ENCODE data around the gene BICRA. TPM values are rescaled to one million over a fixed set of nuclear protein-coding genes. Genes with fewer than 3 reads are reported as not detected.

The BICRA gene
- total and polyA plus RNA-seq, 2 of the 4 experiments (the other 2 are of a cell fraction), result 1.8 to 3.5 TPM

DNA sequence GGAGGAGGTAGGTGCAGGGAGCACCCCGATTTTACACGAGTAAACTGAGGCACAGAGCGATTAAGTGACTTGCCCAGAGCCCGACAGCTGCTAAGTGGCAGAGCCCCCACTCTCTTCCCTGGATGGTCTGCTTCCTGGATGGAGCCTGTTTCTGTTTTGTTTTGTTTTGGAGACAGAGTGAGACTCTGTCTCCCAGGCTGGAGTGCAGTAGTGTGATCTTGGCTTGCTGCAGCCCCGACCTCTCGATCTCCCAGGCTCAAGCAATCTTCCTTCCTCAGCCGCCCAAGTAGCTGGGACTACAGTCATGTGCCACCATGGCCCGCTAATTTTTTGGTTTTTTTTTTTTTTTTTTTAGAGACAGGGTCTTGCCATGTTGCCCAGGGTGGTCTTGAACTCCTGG is 17.3 kb downstream of the BICRA start:
- in situ Hi-C loops (cut with MboI; ENCODE audit: low sequenced_read_pairs) (no loop called here), intact Hi-C loops (cut with micrococcal nuclease) (no loop called here)

More for the DNA sequence above, 17.3 kb downstream of the BICRA start:
- TF ChIP-seq NFE2L2 (IDR thresholded peaks at IDR 0.05; ENCODE audit: low read depth, low read length), result no peak
- no peak for TF ChIP-seq RAD21 (IDR thresholded peaks at IDR 0.05; ENCODE audit: low read length)
- no peak for TF ChIP-seq BHLHE40 (IDR thresholded peaks at IDR 0.05; ENCODE audit: low read depth, low read length)
- no peak for TF ChIP-seq RFX5 (IDR thresholded peaks at IDR 0.05; ENCODE audit: low read depth, low read length)
- TF ChIP-seq CEBPB (IDR thresholded peaks at IDR 0.05; ENCODE audit: low read depth, low read length), result no peak
- TF ChIP-seq RCOR1 (IDR thresholded peaks at IDR 0.05; ENCODE audit: insufficient replicate concordance, low read length), result no peak
- no peak for TF ChIP-seq POLR2A (IDR thresholded peaks at IDR 0.05; ENCODE audit: low read depth, low read length)
- TF ChIP-seq MAFK (IDR thresholded peaks at IDR 0.05; ENCODE audit: low read depth, low read length), result no peak
- TF ChIP-seq MXI1 (IDR thresholded peaks at IDR 0.05; ENCODE audit: borderline replicate concordance, low read depth, low read length), result no peak
- no peak for TF ChIP-seq CHD1 (IDR thresholded peaks at IDR 0.05; ENCODE audit: low read depth, low read length)
- no peak overlapping the region for H2BK120ac ChIP-seq (ENCODE audit: low read depth, low read length)
- no peak overlapping the region for H4K91ac ChIP-seq (ENCODE audit: insufficient read depth, low read depth, low read length)
- peaks cover 5% of the 10 kb centered on the region for H3K36me3 ChIP-seq (ENCODE audit: control insufficient read depth, insufficient read depth, low read length)
- H2BK15ac ChIP-seq (ENCODE audit: low read depth, low read length), result no peak overlapping the region
- no peak overlapping the region for H4K5ac ChIP-seq (ENCODE audit: low read depth, low read length)
- H3K9me1 ChIP-seq (ENCODE audit: insufficient read depth, low read length), result peaks cover 23% of the 10 kb centered on the region
- no peak overlapping the region for H3K4me2 ChIP-seq (ENCODE audit: low read depth, low read length)
- no peak overlapping the region for H2BK5ac ChIP-seq (ENCODE audit: low read depth, low read length, poor library complexity, severe bottlenecking)
- no peak overlapping the region for H3K4ac ChIP-seq (ENCODE audit: low read depth, low read length)
- H3K79me1 ChIP-seq (ENCODE audit: low read depth in 1 of 2, low read length in 2 of 2), result peaks cover 22 to 71% of the 10 kb centered on the region in 2 experiments
- no peak overlapping the region for H2AK9ac ChIP-seq (replicated peaks; ENCODE audit: low read depth, low read length, poor library complexity)
- no peaks in the 10 kb centered on the region for H3K27me3 ChIP-seq (ENCODE audit: control insufficient read depth, insufficient read depth, low read length)
- 77% methylated on average over 3 of the region's 8 CpGs; no CpG with 5 or more reads in 1 of the 2 experiments for WGBS, 2 experiments (ENCODE audit: extremely low coverage in 2 of 2, insufficient read length in 1 of 2)
- H2AFZ ChIP-seq (replicated peaks; ENCODE audit: low read length, poor library complexity), result no peak overlapping the region
- no peak overlapping the region for H2AK5ac ChIP-seq (ENCODE audit: low read depth, low read length)
- dilution Hi-C loops (cut with HindIII; ENCODE audit: low sequenced_read_pairs, unreplicated experiment), result no loop called here
- no peak overlapping the region for H3K27ac ChIP-seq (ENCODE audit: insufficient read depth, low read length)
- peaks cover 69% of the 10 kb centered on the region for H4K20me1 ChIP-seq (ENCODE audit: insufficient read depth, low read length)
- no peak overlapping the region for H3K23ac ChIP-seq (ENCODE audit: low read depth, low read length)
- H3K14ac ChIP-seq (replicated peaks; ENCODE audit: low read depth, low read length), result no peak overlapping the region
- H3K4me1 ChIP-seq (ENCODE audit: control insufficient read depth, insufficient read depth, low read length), result peaks cover 6% of the 10 kb centered on the region; the same call in 1 of the 2 replicates
- no peak overlapping the region for H3K56ac ChIP-seq (ENCODE audit: extremely low read depth, insufficient read depth, low read length)
- DNase-seq (no peak), ATAC-seq (ENCODE audit: low read depth) (no peak)
- H3K4me3 ChIP-seq (ENCODE audit: insufficient read depth, low read depth, low read length), result no peak overlapping the region
- H3K18ac ChIP-seq (ENCODE audit: low read depth, low read length), result no peak overlapping the region
- BruUV-seq (replicated peaks), result no TSS peak
- no peak overlapping the region for H2BK20ac ChIP-seq (ENCODE audit: low read depth, low read length)
- no peak overlapping the region for H4K8ac ChIP-seq (ENCODE audit: low read depth in 2 of 2, low read length in 2 of 2)
- POLR2A ChIA-PET (ENCODE audit: unreplicated experiment), result no interaction called here
- H3K9ac ChIP-seq (ENCODE audit: low read depth, low read length), result no peak overlapping the region
- CTCF ChIA-PET, result interaction anchor here (0.7 kb wide), 1 partner anchor 77 kb away, joined by 4 read pairs; no protein-coding TSS in a partner anchor
- no peaks in the 10 kb centered on the region for H3K9me3 ChIP-seq (ENCODE audit: control insufficient read depth, insufficient read depth, low read length)
